Glutamatergic neuron (in vitro differentiated cells): Measurements from ENCODE around the gene CACNA2D1. TPM values are rescaled to one million over a fixed set of nuclear protein-coding genes. Genes with fewer than 3 reads are reported as not detected.
"Not testable (repeated sequence)": the region's sequence is repeated elsewhere in the genome, so short reads cannot be mapped to it uniquely, and the experiment has no call there.

Source experiments
- DNase-seq: peaks from one replicate; pipeline ENCODE4 v3.0.0; 2022
- H3K27ac Mint-ChIP-seq: one replicate; pipeline ENCODE4 v1.8.0; 2020; ENCODE audit warnings: mild to moderate bottlenecking, mixed read lengths, inconsistent platforms; ENCODE audit not compliant: unreplicated experiment
- H3K27me3 Mint-ChIP-seq: one replicate; pipeline ENCODE4 v1.8.0; 2020; ENCODE audit warnings: mild to moderate bottlenecking, moderate library complexity, mixed read lengths, inconsistent platforms; ENCODE audit not compliant: unreplicated experiment
- H3K36me3 Mint-ChIP-seq: one replicate; pipeline ENCODE4 v1.8.0; 2020; ENCODE audit warnings: mild to moderate bottlenecking, mixed read lengths, inconsistent platforms; ENCODE audit not compliant: unreplicated experiment
- H3K4me1 Mint-ChIP-seq: one replicate; pipeline ENCODE4 v1.8.0; 2020; ENCODE audit warnings: mild to moderate bottlenecking, low read depth, mixed read lengths, inconsistent platforms; ENCODE audit not compliant: unreplicated experiment
- H3K4me3 Mint-ChIP-seq: one replicate; pipeline ENCODE4 v1.8.0; 2020; ENCODE audit warnings: mild to moderate bottlenecking, mixed read lengths, inconsistent platforms; ENCODE audit not compliant: unreplicated experiment
- H3K9me3 Mint-ChIP-seq: one replicate; pipeline ENCODE4 v1.8.0; 2020; ENCODE audit warnings: mild to moderate bottlenecking, moderate library complexity, mixed read lengths, inconsistent platforms; ENCODE audit not compliant: unreplicated experiment
- CTCF ChIP-seq: fragments of 200-600 bp; sonication (generic); IDR thresholded peaks from one replicate; pipeline ENCODE4 v1.5.0; 2021; ENCODE audit not compliant: partially characterized antibody, unreplicated experiment
- total RNA-seq: library from RNA; stranded (reverse); fragmentation: NEBNext Ultra II Directional; extraction: Animal tissue kit (Norgen Biotek cat#: 25700); gene quantifications from one replicate; pipeline ENCODE4 v1.2.1, GENCODE V29; 2021; ENCODE audit not compliant: unreplicated experiment

Gene CACNA2D1
- total RNA-seq, 1 donor from 2014 or later: 258 TPM

GRCh38 chr7:82152858-82153257 is 290.7 kb downstream of the CACNA2D1 start:
- DNase-seq: no peak
- Mint-ChIP-seq H3K4me3 (no peak overlapping the region), H3K27me3 (no peaks in the 10 kb centered on the region), H3K9me3 (peaks cover 2% of the 10 kb centered on the region), H3K27ac (no peak overlapping the region), H3K4me1 (peaks cover 4% of the 10 kb centered on the region), H3K36me3 (no peaks in the 10 kb centered on the region)
- no peak for TF ChIP-seq CTCF

- Mint-ChIP-seq H3K27ac (no peak overlapping the region), H3K4me1 (peaks cover 9% of the 10 kb centered on the region), H3K27me3 (no peaks in the 10 kb centered on the region), H3K36me3 (no peaks in the 10 kb centered on the region), H3K4me3 (no peak overlapping the region), H3K9me3 (peaks cover 3% of the 10 kb centered on the region)
- no peak for DNase-seq
- TF ChIP-seq CTCF: no peak
Measured at GRCh38 chr7:82146491-82146890, 297.1 kb downstream of the CACNA2D1 start.

GRCh38 chr7:82142263-82142864 is 301.2 kb downstream of the CACNA2D1 start:
- no peak for TF ChIP-seq CTCF
- no peak overlapping the region for H3K4me3 Mint-ChIP-seq
- DNase-seq: no peak
- no peak overlapping the region for H3K27ac Mint-ChIP-seq
- peaks cover 11% of the 10 kb centered on the region for H3K4me1 Mint-ChIP-seq
- H3K9me3 Mint-ChIP-seq: peaks cover 6% of the 10 kb centered on the region
- no peaks in the 10 kb centered on the region for H3K36me3 Mint-ChIP-seq
- peaks cover 2% of the 10 kb centered on the region for H3K27me3 Mint-ChIP-seq

- H3K27ac Mint-ChIP-seq: no peak overlapping the region
- DNase-seq: no peak
- no peaks in the 10 kb centered on the region for H3K36me3 Mint-ChIP-seq
- H3K27me3 Mint-ChIP-seq: peaks cover 2% of the 10 kb centered on the region
- peaks cover 11% of the 10 kb centered on the region for H3K4me1 Mint-ChIP-seq
- no peak overlapping the region for H3K4me3 Mint-ChIP-seq
- no peak for TF ChIP-seq CTCF
- H3K9me3 Mint-ChIP-seq: peaks cover 3% of the 10 kb centered on the region
Measured at GRCh38 chr7:82141427-82141826, 302.1 kb downstream of the CACNA2D1 start.

- not testable (repeated sequence) for DNase-seq, H3K9me3 Mint-ChIP-seq, H3K4me3 Mint-ChIP-seq, H3K27me3 Mint-ChIP-seq, H3K36me3 Mint-ChIP-seq, H3K27ac Mint-ChIP-seq
- peaks cover 11% of the 10 kb centered on the region for H3K4me1 Mint-ChIP-seq
Measured at GRCh38 chr7:82140608-82141007, 303.0 kb downstream of the CACNA2D1 start.

- peaks cover 7% of the 10 kb centered on the region for H3K27me3 Mint-ChIP-seq
- H3K9me3 Mint-ChIP-seq: peaks cover 4% of the 10 kb centered on the region
- no peak for TF ChIP-seq CTCF
- no peak overlapping the region for H3K4me3 Mint-ChIP-seq
- peaks cover 11% of the 10 kb centered on the region for H3K4me1 Mint-ChIP-seq
- no peak for DNase-seq
- no peaks in the 10 kb centered on the region for H3K36me3 Mint-ChIP-seq
- H3K27ac Mint-ChIP-seq: no peak overlapping the region
Measured at GRCh38 chr7:82131215-82131614, 312.4 kb downstream of the CACNA2D1 start.
